ENCODE data around the gene PPP1R36.
"Not testable (repeated sequence)": the region's sequence is repeated elsewhere in the genome, so short reads cannot be mapped to it uniquely, and the experiment has no call there.

Gene PPP1R36

DNA sequence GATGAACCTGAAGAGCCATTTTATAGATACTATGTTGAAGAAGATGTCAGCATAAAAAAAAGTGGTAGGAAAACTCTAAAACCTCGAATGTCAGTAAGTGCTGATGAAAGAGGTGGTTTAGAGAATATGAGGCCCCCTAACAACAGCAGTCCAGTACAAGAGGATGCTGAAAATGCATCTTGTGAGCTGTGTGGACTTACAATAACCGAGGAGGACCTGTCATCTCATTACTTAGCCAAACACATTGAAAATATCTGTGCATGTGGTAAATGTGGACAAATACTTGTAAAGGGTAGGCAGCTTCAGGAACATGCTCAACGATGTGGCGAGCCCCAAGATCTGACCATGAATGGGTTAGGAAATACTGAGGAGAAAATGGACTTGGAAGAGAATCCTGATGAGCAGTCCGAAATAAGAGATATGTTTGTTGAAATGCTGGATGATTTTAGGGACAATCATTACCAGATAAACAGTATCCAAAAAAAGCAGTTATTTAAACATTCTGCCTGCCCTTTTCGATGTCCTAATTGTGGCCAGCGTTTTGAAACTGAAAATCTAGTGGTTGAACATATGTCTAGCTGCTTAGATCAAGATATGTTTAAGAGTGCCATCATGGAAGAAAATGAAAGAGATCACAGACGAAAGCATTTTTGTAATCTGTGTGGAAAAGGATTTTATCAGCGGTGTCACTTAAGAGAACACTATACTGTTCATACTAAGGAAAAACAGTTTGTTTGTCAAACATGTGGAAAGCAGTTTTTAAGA lies 27.0 kb upstream of the PPP1R36 start:
- DNase-seq = no peak

DNA sequence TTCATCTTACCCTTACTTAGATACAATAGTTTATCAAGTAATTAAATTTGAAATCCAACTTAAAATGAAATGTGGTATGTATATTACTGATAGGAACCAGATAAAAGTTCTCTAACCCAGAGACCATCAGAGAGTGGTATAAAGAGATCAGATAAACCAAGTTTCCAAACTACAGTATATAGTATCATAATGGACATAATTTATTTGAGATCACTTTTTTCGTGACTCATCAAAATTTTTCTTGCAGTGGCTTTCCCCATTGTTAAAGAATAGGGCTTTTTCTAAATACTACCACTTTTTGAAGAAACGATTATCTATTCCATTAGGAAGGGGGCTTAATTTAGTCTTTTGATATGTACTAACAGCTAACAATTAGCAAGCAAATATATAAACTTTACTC lies 24.4 kb upstream of the PPP1R36 start:
- no peak for DNase-seq

DNA sequence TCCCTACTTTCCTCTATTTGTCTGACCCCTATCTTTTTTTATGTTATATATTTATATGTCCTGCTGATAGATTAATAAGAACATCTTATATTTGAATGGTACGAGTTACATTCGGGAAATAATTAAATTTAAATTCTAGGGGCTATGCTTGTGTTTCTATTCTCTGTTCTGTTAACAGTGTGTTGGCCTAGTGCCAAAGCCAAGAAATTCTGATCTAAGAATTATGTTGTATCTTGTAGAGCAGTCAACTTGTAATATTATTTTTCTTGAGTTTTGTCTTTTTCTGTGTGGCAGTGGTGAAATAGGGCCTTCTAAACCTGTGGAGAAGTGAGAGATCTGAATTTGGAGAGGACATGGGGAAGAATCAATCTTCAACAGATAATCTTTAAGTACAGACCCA lies 18.2 kb upstream of the PPP1R36 start:
- no peak for DNase-seq

DNA sequence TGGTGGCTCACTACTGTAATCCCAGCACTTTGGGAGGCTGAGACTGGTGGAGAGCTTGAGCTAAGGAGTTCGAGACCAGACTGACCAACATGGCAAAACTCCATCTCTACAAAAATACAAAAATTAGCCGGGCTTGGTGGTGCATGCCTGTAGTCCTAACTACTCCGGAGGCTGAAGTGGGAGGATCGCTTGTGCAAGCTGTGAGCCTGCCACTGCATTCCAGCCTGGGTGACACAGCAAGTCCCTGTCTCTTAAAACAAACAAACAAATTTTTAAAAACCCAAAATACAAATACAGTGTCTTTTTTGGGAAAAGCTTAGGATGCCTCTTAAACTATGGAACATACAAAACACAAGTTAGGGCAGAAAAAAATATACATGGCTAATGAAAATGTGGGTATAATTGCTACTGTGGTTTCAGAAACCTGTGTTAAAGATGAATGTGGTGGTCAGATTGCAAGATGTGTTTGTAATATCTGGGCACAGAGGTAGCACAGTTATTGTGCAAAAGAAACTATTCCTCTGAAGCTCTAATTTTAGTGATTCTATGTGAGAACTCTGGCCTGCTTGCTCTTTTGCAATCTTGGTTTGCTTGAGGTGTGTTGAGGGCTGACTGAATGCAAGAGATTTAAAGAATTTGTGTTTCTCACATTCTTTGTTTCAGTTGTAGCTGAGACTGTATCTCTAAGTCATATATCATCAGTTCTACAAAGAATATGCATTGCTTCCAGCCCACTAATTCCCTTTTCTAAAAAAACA lies 13.1 kb upstream of the PPP1R36 start:
- no peak for DNase-seq

DNA sequence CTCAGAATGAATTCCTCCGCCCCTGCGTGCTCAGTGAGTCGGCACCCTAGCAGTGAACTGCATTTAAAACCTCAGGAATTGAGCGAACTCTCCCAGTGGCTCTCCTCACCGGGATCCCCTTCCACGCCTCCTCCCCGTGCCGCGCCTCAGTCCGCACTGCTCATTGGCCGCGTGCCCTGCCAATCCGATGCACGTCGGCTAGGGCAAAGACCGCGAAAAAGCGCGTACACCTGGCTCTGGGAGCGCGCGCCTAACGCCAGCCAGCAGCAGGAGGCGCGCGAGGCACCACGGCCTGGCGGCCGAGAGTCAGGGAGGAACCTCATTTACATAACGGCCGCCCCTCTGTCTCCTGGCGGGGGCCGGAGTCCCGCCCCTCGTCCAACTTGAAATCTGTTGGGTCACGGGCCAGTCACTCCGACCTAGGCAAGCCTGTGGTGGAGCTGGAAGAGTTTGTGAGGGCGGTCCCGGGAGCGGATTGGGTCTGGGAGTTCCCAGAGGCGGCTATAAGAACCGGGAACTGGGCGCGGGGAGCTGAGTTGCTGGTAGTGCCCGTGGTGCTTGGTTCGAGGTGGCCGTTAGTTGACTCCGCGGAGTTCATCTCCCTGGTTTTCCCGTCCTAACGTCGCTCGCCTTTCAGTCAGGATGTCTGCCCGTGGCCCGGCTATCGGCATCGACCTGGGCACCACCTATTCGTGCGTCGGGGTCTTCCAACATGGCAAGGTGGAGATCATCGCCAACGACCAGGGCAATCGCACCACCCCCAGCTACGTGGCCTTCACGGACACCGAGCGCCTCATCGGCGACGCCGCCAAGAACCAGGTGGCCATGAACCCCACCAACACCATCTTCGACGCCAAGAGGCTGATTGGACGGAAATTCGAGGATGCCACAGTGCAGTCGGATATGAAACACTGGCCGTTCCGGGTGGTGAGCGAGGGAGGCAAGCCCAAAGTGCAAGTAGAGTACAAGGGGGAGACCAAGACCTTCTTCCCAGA lies 9.3 kb upstream of the PPP1R36 start, which contains the start of gene HSPA2:
HSPA2 (plus strand) TSS at position 534 of the 995 bp plus-strand sequence; CDS start at position 643, 109 bp downstream.
- no peak for DNase-seq

DNA sequence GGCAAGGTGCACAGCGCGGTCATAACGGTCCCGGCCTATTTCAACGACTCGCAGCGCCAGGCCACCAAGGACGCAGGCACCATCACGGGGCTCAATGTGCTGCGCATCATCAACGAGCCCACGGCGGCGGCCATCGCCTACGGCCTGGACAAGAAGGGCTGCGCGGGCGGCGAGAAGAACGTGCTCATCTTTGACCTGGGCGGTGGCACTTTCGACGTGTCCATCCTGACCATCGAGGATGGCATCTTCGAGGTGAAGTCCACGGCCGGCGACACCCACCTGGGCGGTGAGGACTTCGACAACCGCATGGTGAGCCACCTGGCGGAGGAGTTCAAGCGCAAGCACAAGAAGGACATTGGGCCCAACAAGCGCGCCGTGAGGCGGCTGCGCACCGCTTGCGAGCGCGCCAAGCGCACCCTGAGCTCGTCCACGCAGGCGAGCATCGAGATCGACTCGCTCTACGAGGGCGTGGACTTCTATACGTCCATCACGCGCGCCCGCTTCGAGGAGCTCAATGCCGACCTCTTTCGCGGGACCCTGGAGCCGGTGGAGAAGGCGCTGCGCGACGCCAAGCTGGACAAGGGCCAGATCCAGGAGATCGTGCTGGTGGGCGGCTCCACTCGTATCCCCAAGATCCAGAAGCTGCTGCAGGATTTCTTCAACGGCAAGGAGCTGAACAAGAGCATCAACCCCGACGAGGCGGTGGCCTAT lies 8.3 kb upstream of the PPP1R36 start:
- DNase-seq = no peak

DNA sequence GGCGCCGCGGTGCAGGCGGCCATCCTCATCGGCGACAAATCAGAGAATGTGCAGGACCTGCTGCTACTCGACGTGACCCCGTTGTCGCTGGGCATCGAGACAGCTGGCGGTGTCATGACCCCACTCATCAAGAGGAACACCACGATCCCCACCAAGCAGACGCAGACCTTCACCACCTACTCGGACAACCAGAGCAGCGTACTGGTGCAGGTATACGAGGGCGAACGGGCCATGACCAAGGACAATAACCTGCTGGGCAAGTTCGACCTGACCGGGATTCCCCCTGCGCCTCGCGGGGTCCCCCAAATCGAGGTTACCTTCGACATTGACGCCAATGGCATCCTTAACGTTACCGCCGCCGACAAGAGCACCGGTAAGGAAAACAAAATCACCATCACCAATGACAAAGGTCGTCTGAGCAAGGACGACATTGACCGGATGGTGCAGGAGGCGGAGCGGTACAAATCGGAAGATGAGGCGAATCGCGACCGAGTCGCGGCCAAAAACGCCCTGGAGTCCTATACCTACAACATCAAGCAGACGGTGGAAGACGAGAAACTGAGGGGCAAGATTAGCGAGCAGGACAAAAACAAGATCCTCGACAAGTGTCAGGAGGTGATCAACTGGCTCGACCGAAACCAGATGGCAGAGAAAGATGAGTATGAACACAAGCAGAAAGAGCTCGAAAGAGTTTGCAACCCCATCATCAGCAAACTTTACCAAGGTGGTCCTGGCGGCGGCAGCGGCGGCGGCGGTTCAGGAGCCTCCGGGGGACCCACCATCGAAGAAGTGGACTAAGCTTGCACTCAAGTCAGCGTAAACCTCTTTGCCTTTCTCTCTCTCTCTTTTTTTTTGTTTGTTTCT lies 7.6 kb upstream of the PPP1R36 start:
- DNase-seq = no peak

DNA sequence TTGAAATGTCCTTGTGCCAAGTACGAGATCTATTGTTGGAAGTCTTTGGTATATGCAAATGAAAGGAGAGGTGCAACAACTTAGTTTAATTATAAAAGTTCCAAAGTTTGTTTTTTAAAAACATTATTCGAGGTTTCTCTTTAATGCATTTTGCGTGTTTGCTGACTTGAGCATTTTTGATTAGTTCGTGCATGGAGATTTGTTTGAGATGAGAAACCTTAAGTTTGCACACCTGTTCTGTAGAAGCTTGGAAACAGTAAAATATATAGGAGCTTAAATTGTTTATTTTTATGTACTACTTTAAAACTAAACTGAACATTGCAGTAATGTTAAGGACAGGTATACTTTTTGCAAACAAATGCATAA lies 6.9 kb upstream of the PPP1R36 start:
- DNase-seq = no peak

DNA sequence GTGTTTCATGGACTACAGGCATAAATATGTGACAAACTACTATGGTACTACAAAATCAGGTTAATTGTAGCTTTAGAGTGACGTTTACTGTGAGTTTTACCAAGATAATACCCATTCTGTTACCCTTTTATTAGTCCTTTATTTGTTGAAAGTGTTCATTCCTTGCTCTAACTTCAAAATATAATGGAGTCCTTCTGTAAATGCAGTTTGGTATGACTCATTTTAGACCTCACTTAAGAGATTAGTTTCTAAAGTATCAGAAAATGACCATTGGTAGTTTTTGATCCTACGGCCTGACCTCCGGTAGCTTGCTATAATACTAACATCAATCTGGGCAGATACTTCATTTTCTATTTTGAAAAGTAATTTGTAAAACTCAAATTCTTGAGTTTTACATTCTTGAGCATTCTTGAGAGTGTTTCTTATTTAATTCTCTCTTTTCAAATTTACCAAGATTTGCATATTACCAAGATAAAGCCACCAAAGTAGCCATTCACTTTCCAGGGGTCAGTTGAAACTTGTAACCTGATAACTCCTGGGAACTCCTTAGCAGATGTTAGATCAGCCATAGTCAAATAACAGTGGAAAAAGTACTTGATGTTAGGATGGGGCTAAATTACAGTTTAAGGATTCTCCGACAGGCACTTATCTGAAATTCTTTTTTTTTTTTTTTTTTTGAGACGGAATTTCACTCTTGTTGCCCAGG lies 5.0 kb upstream of the PPP1R36 start:
- DNase-seq = no peak

DNA sequence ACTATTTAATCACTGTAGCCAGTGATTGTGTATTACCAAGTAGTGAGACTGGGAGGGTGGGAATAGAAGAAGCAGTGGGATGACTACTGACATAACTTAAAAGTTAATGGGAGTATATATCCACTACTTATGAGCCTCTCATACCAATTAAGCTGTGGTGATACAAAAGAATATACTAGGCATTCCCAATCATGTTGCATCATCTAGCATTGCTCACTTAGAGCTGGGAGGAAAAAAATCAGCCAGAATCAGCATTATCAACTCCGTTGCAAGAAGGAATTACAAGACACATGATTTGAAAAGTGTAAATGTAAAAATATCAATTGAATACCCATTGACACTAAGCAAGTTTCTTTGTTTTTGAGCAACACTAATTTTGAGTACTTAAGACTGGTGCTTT lies 745 bp upstream of the PPP1R36 start:
- DNase-seq = no peak

DNA sequence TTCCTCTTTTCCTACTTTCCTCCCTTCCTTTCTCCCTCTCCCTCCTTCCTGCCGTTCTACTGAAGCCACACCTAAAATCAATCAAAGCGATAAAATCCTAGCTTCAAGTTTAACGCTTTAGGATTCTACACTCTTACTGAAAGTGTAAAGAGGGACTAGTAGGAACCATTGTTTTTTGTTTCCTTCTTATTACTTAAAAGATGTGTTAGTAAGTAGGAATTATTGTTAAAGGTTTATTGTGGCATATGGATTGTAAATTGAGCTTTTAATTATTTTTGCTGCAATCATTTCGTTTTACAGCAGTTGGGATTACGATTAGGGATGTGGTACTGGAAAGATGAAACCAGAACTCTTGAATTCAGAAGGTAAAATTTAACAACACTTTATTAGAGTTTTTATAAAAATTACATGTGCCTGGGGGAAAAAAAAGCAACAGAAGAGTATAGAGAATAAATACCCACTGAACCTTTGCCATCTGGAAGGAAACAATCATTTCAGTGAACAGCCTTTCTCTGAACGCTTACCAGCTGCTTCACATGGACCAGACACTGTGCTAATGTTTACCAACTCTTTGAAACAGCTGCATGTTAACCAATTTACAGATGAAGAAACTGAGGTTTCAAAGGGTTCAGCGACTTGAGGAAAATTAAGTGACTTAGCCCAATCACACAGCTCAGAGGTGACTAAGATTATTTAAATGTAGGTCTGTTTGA lies 1.0 kb downstream of the PPP1R36 start:
- no peak for DNase-seq

DNA sequence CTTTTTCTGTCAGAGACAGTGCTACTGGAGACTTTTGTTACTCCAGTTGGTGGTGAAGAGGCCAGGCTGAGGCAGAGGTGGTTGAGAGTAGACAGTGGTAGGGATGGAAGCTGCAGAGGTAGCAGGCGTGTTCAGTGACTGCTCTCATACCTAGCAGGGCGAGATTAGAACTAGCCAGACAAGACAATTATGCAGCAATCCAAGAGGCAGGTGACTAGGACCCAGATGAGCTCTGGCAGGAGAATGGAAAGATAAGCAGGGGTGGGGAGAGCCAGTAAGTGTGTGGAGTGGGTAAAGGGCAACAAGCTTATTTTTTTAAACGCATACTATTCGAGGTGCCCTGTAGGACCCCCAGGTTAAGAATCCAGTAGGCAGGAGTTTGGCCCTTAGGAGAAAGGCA lies 4.8 kb downstream of the PPP1R36 start:
- no peak for DNase-seq

DNA sequence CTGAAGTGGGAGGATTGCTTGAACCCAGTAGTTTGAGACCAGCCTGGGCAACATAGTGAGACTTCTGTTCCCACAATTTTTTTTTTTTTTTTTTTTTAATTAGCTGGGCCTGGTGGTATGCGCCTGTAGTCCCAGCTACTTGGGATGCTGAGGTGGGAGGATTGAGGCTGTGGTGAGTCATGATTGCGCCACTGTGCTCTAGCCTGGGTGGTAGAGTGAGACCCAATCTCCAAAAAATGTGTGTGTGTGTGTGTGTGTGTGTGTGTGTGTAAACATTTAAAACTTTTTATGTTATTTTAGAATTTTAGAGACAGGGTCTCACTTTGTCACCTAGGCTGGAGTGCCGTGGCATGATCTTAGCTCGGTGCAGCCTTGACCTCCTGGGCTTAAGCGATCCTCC lies 6.8 kb downstream of the PPP1R36 start:
- no peak for DNase-seq

DNA sequence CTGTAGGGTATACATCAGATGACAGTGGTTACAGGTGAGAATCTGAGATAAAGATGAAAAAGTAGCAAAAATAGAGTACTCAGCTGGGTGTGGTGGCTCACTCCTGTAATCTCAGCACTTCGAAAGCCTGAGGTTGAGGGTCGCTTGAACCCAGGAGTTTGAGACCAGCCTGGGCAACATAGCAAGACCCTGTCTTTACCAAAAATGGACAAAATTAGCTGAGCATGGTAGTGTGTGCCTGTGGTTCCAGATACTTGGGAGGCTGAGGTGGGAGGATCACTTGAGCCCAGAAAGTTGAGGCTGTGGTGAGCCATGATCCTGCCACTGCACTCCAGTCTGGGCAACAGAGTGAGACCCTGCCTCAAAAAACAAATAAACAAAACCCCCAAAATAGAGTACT lies 8.5 kb downstream of the PPP1R36 start:
- not testable (repeated sequence) for DNase-seq

DNA sequence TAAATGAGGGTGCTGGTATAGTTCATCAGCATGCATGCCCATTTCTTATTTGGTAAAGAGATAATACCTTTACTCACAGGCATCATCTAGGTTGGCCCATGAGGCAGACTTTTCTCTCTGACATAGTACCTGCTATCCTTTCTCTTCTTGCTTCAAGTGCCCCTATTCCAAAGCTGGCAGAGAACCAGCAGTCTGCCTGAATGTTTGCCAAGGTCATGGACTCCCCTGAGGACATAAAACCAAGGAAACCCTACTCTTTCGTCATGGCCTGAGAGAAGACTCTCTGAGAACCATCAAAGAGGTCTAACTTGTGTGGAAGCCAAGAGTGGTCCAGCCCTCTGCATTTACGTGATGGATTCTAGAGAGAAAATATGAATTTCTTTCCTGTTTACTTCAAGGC lies 11.9 kb downstream of the PPP1R36 start:
- no peak for DNase-seq

DNA sequence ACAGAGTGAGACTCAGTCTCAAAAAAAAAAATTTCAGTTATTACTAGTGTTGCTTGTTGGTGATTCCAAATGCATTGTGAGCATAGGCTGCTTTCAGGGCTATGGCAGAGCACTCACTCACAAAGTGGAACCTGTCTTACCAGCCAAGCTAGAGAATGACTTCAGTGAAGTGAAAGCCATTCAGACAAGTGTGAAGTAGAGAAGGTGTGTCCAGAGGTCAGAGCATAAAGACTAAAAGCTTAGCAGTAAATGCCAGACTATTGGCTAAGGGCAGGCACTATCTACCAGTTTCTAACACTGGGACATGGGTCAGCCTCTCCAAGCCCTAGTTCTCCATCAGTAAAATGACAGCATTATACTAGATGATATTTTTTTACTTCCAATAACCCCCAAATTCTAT lies 12.7 kb downstream of the PPP1R36 start:
- DNase-seq = no peak

DNA sequence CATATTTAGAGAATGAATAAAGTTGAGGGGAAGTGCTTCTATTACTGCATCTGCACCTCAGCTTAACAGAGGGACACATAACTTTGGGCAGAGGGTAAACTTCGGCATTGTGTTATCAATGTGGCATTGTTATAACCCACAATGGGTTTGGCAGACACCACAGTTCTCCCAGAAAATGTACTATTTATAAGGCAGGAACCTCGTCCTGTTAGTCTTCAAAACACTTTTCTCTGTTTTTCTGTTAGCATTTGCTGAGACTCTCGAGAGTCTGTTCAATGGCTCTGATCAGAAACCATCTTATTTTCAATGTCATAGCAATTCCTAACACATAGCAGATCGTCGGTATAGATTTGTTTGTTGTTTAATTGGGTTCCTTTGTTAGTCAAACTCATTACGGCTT lies 13.9 kb downstream of the PPP1R36 start:
- no peak for DNase-seq

DNA sequence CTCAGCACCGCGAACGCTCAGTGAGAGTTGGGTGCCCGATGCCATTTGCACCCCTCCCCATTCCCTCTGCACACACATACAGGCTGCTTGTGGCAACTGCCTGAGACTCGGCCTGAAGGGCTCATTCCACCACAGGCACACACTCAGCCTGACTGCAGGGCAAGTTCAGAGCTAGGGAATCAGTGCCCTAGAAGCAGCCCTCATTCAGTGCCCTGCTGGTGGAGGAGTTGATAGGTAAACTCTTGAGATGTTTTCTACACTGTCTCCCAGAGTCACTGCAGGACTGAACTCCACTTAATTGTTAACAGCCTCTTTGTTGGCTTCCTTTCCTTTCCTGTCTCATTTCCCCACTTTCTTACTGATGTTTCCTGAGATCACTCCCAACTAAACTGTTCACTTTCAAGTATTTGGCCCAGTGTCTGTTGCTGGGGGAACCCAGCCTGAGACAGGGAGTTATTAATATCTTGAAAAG lies 16.9 kb downstream of the PPP1R36 start:
- no peak for DNase-seq

DNA sequence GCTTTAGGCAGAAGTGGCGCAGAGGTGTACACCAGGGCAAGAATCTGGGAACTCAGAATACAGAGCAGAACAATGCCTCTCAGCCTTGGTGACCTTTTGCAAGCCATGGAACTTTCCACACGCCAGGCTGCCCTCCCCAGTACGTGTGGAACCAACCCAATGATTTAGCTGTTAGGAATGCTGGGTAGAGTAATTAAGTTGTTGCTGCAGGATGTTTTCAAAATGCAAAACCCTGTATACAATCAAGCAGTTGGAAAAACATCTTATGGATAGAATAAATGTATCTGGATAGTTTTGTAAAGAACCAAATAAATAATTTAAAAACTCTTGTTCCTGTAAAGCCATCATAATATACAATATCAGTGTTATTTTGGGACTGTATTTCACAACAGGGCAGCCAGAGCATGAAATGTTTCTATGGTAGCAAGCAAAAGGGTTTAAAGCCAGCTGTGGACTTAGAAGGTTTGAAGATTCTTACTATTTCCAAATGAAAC lies 19.4 kb downstream of the PPP1R36 start:
- no peak for DNase-seq

DNA sequence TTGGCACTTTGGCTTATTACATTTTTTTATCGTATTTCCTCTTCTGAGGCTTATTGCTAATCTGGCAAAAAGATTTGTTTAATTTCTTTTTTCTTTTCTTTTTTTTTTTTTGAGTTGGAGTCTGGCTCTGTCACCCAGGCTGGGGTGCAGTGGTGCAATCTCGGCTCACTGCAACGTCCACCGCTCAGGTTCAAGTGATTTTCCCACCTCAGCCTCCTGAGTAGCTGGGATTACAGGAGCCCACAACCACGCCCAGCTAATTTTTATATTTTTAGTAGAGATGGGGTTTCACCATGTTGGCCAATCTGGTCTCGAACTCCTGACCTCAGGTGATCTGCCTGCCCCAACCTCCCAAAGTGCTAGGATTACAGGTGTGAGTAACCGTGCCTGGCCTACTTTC lies 19.9 kb downstream of the PPP1R36 start:
- DNase-seq = not testable (repeated sequence)

Data from NCI-H1105 (cell line).